NCI-H1105 treated with DMSO at 0.1 percent for 48 hours (cell line): ENCODE measurements around the gene DROSHA.
"Not testable (repeated sequence)": the region's sequence is repeated elsewhere in the genome, so short reads cannot be mapped to it uniquely, and the experiment has no call there.

Source experiments
- DNase-seq: peaks from one replicate; lab custom pipeline; 2025; lab: John Stamatoyannopoulos, UW

DROSHA gene

DNA sequence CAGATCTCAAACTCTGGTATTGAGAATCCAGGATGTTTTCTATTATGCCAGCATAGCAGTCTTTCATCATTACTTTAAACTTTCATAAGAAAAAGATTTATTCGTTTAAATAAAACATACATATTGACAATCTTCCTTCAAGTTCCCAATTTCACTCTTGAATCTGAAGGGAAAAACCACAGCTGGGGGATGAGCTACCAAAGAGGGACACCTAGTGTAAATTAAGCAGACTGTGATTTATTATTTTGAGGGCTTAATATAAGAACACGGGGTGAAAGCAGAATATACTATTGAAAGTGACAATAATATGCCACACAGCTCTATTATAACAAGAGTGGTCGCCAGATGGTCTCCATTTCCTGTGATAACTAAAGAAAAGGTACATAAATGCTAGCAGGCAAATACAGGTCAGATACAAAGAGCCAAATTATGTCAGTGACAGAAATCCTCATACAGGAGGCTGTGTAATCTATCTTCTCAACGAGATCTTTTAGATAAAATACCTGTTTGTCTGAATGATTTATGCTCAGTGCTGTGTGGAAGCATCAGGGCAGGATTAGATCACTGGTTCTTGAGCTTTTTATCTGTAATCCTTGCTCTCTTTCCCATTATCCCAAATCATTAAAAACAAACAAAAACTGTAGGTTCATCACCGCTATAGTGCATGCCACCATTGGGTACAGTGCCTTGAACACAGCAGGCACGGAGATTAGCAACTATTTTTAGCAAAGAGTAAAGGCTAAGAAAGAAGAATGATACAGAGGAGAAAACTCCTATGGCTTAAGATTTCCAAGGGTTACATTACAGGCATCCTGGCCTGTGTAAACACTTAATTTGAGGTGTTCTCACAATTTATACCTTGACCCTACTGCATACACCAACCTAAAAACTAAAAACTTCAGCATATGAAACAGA, 116.6 kb downstream of the DROSHA start:
- no peak for DNase-seq

DNA sequence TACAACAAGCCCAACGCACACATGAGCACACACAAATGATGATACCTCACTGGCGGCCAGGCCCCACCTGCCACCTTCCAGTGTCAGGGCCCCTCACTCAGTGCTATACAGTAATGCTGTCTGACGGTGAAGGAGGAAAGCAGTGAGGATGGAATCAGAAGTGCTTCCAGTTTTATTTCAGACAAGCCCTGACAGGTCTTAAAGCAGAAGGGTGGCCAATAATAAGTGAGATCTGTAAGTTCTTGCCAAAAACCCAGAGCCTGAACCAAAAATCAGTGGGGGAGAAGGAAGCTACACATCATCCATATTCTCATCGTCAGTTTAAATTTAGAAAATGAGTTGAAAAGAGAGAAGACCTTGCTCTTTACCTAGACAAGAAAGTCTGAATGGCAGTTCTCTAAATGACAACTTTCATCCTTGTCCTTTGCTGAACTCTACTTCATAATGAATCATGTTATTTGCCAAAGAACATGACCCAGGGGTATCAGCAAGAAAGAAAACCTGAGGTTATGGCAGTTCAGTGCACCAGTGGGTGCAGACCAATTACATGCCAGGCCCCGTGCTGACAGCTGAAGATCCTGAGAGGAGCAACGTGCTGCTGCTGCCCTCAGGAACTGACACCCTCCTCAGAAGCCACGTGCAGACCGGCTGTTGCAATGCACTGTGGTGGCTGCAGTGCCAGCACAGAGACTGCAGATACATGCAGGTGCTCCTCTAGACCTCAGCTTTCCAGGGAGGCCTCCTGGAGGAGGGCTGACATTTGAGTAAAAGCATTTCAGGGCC, 118.7 kb downstream of the DROSHA start:
- DNase-seq, result no peak

DNA sequence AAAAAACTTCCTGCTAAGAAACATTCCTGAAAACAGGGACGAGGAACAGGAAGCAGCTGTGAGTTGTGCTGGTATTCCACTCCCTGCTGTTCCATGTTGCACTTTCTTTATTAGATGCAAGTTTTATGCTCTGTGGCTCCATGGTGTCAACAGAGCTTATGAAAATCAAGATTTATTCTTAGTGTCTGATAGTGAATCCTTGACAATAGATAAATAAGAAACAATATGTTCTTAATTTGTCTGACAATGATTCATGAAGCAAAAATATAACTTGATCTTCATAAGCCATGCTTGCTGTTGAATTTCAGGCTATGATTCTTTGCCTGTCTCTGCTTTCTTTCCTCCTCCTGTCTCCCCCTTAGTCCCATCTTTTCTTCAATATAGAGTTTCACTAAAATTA, 119.6 kb downstream of the DROSHA start:
- no peak for DNase-seq

DNA sequence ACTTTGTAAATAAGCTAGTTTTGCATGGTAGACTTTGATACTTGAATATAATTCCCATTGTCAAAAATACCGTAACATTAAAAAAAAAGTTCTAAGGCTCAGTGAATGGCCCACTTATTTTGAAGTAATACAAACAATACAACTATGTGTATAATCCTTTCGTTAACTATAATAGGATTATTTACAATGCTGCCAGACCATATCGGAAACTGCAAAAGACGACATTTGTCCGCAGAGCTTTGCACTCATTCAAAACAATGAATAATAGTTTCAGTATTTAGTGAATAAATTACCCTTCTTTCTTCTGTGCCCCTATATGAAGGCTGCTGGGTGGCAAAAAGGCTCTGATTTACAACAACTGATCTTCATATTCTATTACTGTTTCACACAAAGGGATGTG, 121.8 kb downstream of the DROSHA start:
- DNase-seq, result no peak

DNA sequence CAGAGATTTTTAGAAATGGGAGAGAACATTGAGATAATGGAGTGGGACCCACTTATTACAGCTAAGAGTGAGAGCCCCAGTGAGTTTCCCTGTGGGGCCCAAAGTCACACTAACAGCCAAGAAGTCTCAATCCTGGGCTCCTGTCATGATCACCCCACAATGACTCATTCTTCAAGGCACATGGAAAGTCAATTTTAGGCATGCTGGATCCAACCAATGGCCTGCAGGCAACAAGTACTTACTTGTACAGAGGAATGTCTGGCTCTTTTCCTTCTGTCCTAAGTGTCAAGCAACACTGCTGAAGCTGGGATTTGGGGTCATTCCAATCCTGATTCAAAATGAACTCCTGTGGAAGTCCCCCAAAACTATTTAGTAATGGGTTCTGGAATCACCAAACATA, 123.1 kb downstream of the DROSHA start:
- no peak for DNase-seq

DNA sequence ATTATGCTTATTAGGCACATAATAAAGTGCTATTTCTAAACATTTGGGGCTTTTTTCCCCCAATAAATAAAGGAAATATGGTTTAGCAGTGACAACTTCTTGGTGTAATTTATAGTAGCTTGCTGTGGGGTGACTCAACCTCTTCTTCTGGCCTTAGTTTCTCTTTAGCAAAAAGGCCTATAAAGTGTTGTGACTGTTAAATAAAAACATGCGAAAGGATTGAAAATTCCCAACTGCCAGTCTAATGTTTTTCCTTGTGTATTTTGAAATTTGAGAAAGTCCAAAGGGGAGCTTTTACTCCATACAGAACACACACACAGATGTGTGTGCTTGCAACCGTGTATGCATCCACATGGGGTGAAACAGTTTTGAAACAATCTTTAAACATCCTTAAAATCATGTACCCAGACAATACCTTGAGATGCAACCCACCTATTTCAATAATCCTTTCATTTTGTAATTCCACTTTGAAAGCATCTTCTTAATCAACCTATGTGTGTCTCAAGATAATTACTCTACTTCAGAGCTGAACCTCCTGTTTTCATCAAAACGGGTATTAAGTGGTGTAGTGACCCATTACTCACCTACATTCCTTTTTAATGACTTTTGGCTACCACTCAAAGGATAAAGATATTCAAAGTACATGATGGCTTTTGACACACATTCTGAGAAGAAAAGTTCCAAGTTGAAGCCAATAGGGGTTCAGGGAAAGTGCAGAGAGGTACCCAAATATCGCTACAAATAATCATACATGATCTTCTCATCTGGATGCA, 123.8 kb downstream of the DROSHA start:
- DNase-seq, result no peak

DNA sequence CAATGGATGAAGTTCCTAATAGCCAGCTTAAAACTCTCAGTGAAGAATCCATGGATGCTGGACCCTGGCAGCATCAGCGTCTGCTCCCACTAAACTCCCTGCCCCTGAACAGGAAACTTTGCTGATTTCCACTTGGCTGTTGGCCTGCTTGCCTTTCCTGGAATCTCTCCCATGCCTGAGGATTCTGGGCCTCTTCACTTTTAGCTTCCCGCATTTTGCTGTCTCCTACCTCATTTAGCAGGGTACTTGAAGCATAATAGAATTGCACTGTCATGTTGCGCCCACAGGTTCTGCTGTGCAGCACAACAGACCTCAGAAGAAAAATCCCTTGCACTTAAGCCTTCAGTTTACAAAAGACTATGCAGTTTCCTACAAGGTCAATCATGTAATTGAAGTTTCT, 127.6 kb downstream of the DROSHA start:
- DNase-seq, result no peak

DNA sequence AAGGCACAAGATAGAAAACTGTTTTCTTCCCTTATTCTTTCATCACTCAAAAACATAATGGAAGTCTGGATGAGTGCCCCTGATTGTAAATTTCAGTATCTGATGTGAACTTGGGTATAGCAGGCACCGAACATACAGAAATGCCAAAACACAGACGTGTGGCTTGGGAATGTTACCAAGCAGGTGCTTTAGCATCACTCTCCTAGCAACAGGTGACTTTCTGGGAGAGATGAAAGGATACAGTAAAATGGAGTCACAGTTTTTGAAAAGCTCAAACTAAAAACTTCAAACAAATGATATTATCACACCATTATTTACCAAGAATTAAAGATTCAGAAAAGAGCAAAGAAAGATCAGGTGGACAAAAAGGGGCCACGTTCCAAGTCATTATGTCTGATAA, 130.2 kb downstream of the DROSHA start:
- no peak for DNase-seq

DNA sequence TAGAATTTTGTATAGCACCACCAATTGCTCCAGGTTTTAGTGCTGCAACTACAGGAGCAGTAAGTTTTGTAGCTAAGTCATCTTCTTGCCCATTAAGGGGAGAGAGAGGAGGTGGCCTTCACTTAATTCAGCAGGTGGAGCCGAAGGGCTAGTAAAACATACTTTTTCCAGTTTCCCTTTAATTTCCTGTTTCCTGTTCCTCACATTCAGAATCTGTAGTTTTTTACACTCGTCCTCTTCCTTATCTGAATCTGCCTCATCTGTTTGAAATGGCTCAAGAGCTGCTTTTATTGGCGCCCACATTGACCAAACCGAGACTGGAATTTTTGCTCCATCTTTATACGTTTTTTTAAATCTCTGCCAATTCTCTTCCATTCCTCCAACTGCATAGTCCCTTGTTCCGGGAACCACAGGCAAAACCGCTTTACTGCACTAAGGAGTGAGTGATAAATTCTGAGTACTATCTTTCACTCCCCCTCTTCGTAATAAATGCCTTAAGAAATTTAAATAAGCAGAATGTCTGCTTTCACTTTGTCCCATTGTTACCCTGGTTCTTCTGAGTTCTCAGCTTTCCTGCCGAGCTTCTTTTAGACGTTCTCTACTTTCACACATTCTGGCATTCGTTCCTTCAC, 133.9 kb downstream of the DROSHA start:
- no peak for DNase-seq

DNA sequence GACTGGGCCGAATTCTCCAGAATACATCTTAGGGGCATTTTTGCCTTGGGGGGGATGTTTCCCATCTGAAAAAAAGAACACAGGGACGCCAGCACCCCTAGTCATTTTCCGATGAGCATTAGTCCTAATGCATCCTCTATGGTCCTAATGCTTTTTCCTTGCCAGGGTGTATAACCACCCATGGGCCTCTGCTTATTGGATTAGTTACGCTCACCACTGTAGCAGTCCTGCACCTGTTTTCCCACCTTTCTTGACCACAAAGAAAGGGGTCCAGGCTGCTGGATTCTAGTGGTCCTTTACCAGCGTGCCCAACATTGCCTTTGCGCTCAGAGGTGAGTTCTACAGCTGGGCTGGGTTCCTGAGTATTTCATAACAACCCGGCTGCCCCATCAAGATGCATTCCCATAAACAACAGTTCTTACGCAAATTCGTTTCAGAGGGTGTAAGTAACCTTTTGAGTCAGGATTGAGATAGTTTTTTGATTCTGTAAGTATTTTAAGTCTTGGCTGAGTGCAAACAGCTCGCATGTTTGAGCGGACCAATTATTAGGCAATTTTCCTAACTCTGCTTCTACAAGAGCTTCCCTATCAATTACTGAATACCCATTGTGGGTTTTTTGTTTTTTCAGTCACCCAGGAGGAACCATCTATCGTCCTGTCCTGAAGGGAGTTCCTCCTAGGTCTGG, 135.1 kb downstream of the DROSHA start:
- DNase-seq, result no peak

DNA sequence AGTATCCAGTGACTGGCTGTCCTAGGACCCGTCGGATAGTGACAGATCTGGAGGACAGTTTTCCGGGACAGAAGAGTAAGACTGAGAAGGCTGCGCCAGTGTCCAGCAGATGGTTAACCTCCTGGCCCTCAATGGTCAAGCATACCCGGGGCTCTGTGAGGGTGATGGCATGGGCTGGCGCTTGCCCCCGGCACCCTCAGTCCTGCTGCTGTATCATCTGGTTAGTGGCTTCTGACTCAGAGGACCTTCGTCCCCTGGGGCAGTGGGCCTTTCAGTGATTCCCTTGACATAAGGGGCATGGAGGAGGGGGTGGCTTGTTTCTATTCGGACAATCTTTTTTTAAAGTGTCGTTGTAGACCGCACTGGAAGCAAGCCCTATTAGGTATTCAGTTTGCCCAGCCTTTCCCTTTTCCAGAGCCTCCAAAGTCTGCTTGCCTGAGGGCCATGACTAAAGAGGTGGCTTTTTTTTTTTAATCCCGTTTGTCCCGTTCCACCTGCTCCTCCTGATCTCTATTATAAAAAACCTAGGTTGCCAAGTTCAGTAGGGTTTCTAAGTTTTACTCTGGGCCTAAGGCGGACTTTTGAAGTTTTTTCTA, 136.3 kb downstream of the DROSHA start:
- DNase-seq, result not testable (repeated sequence)

DNA sequence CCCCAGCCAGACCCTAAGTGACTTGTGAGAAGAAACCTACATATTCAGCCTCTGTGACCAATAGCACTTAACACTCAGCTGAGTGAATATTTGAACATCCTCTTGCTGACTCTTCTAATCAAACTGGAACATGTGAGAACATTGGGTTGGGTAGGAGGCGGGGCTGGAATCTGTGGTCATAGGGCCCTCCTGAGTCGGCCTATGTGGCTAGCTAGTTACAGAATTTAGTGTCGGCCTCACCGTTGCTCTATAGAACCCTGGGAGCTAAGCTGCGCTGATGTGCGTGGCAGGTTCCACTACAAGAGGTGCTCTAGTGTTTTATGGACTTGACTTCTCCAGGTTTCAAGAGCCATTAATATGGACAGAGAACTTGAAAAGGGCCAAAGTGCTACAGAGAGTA, 138.8 kb downstream of the DROSHA start:
- DNase-seq, result no peak

DNA sequence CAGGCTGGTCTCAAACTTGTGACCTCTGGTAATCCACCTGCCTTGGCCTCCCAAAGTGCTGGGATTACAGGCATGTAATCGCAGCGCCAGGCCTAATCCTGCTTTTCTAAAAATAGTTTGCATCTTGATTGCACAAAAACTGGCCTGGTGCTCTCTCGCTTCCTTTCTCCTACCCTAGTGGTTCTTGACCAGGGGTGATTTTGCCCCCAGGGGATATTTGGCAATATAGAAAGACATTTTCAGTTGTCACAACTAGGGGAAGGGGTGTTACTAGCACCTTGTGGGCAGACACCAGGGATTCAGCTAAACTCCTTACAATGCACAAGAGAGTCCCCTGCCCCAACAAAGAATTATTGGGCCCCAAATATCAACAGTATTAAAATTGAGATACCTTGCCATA, 139.8 kb downstream of the DROSHA start:
- DNase-seq, result no peak

DNA sequence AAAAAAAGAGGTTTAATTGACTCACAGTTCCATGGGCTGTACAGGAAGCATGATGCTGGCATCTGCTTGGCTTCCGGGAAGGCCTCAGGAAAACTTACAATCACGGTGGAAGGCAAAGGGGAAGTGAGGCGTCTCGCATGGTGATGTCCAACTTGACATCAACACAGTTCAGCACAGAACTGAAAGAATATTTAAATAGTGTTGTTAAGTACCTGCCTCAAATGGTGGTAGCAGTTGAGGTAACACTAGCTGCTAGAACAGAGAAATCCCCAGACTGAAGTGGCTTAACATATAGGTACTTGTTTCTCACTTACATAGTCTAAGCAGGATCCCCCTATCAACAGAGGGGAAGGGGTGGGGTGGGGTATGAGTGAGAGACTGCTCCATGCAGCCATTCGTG, 141.6 kb downstream of the DROSHA start:
- DNase-seq, result no peak

DNA sequence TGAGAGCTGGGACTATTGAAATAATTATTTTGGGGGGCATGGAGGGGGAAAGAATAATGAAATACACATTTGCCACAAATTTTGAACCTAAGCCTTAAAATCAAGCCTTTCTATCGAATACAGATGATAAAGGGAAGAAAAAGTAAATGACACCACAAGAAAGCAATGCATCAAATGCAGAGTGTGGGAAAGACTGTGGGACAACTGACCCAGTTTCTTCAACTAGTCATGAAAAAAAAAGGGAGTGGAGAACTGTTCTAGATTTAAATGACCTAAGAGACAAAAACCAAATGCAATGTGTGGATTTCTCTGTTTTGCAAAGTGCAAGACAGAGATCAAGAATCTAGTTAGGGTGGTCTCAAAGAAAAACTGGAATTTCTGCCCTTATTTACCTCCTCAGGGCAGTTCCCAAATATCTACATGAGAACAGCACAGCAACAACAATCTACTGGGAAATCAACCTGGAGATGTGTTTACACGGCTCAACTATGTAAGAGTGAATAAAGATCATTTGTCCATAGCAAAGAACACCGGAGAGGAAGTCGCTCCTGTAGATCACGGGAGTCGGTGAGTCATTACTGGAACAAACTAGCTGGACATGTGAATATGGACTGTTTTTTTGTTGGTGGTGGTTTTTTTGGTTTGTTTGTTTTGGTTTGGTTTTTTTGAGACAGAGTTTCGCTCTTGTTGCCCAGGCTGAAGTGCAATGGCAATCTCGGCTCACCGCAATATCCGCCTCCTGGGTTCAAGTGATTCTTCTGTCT, 145.9 kb downstream of the DROSHA start:
- no peak for DNase-seq

DNA sequence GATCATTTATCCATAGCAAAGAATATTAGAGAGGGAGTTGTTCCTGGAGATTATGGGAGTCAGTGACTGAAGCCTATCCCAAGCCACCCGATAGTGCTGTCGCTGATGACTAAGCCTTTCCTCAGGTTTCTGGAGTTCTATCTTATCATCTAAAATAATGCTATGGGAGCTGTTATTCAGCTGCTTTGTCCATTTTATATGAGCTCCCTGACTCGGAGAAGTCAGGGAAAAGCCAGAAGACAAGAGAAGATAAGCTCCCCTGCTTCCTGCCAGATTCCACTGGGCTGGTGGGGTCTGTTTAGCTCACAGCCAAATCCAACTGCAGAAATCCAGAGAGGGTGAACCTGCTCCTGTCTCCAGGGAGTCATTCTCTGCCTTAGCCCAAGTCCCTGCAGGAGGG, 148.2 kb downstream of the DROSHA start:
- no peak for DNase-seq

DNA sequence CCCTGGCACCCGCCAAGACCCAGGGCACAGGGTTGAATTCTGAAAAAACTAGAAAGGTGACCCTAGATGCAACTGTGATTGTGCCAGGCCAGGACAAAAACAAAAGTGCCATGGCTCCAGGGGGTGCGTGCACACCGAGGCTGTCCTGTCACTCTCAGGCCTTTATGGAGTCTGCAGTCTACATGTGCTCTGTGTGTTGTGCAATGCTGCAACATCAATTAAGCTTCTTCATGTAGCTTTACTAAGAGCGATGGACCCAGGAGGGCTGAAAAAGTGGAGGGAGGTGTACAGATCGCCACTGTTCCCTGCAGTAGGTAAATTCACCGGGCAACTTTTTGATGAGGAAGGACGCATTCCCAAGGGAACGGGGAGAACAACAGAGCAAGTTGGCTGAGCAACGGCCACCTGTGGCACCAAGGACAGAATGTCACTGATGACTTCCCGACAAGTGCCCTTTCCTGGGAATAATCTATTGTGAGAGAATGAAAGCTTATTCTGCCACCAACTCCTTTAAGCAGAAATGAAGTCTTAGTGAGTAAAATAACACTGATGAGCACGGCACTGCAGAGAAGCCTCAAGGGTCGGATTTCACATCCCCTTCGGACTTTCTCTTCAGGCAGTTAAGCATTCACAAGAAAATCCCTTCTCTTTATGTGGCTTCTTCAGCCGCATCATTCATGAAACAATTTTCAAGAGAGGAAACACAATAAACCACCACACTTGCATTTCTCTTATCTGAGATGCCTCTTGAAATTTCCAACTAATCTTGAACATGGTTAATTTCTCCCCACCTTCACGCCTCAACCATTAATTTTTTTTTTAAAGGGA, 149.6 kb downstream of the DROSHA start:
- no peak for DNase-seq

DNA sequence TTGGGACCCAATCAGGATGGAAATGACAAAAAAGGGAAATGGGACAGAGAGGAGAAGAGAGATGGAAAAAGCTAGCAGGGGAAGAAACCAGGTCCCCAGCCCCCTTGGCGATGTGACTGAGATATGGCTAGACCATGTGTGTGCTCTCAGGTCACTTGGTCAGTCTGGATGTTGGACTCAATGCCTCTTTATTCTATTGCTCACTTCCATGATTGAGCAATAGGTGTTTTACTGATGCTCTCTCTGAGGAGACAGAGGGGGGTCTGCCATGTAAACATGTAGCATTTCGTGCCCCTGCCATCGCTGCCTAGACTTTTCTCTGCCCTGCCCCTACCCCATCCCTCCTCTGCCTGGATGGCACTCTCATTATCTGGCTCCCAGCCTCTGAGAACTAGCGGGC, 150.6 kb downstream of the DROSHA start:
- DNase-seq, result no peak

DNA sequence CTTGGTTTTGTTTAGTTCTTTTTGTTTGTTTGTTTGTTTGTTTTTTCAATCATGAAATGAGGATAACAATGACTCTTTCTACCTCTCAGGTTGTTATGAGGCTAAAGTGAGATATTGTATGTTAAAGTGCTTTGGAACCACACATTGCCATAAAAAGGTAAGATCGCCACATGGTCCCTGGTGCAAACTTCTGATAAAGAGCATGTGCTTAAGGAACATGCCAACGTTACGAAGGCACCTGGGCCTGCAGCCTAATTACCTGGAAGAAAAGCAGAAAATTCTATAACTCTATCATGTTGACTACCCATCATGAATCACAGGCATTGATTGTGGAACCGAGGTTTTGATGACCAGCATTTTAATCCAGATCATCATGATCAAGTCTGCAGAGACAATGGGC, 151.8 kb downstream of the DROSHA start:
- DNase-seq, result no peak
